Neural cell (in vitro differentiated cells): ENCODE measurements around the gene INTS14.
"Not testable (repeated sequence)": the region's sequence is repeated elsewhere in the genome, so short reads cannot be mapped to it uniquely, and the experiment has no call there.

Experiments
- EP300 ChIP-seq: fragments of 450-650 bp; conservative IDR thresholded peaks from 2 replicates; pipeline ENCODE4 v1.6.1; 2014; ENCODE audit warnings: antibody characterized with exemption, mild to moderate bottlenecking, moderate library complexity; ENCODE audit not compliant: poor library complexity, severe bottlenecking
- EZH2 ChIP-seq: fragments of 200-600, 300-800 bp; shearing (Covaris generic), sonication (generic); IDR thresholded peaks from 2 replicates; pipeline ENCODE4 v1.6.1; 2014; ENCODE audit warnings: antibody characterized with exemption, low read length, borderline replicate concordance, mild to moderate bottlenecking; ENCODE audit not compliant: insufficient read depth, poor library complexity, severe bottlenecking
- POLR2AphosphoS5 ChIP-seq: IDR thresholded peaks from 2 replicates; pipeline ENCODE4 v1.6.1; 2012
- RAD21 ChIP-seq: fragments of 450-650 bp; conservative IDR thresholded peaks from 2 replicates; pipeline ENCODE4 v1.6.1; 2014; ENCODE audit warnings: antibody characterized with exemption, mild to moderate bottlenecking, moderate library complexity
- SMC3 ChIP-seq: fragments of 450-650 bp; conservative IDR thresholded peaks from 2 replicates; pipeline ENCODE4 v1.6.1; 2014; ENCODE audit warnings: antibody characterized with exemption, mild to moderate bottlenecking, moderate library complexity; ENCODE audit not compliant: poor library complexity
- TF ChIP-seq, protein P1 (sequence below): fragments of 450-650 bp; IDR thresholded peaks from 2 replicates; pipeline ENCODE4 v1.5.1; 2014; ENCODE audit warnings: antibody characterized with exemption, mild to moderate bottlenecking, moderate library complexity; ENCODE audit not compliant: poor library complexity, severe bottlenecking
- TF ChIP-seq, protein P2 (sequence below): IDR thresholded peaks from 2 replicates; pipeline ENCODE4 v1.6.1; 2012; ENCODE audit warnings: borderline replicate concordance

DNA sequence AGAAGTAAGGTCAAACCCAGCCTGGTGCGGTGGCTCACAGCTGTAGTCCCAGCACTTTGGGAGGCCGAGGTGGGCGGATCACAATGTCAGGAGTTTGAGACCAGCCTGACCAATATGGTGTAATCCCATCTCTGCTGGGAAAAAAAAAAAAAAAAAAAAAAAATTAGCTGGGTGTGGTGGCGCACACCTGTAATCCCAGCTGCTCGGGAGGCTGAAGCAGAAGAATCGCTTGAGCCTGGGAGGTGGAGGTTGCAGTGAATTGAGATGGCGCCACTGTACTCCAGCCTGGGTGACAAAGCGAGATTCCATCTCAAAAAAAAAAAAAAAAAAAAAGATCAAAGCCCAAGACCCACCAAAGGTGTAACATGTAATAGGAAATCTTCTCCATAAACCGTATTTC lies 61.6 kb downstream of the INTS14 start:
- TF ChIP-seq, protein P1, sequence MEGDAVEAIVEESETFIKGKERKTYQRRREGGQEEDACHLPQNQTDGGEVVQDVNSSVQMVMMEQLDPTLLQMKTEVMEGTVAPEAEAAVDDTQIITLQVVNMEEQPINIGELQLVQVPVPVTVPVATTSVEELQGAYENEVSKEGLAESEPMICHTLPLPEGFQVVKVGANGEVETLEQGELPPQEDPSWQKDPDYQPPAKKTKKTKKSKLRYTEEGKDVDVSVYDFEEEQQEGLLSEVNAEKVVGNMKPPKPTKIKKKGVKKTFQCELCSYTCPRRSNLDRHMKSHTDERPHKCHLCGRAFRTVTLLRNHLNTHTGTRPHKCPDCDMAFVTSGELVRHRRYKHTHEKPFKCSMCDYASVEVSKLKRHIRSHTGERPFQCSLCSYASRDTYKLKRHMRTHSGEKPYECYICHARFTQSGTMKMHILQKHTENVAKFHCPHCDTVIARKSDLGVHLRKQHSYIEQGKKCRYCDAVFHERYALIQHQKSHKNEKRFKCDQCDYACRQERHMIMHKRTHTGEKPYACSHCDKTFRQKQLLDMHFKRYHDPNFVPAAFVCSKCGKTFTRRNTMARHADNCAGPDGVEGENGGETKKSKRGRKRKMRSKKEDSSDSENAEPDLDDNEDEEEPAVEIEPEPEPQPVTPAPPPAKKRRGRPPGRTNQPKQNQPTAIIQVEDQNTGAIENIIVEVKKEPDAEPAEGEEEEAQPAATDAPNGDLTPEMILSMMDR: not testable (repeated sequence)
- TF ChIP-seq EZH2, POLR2AphosphoS5, EP300, RAD21, SMC3: not testable (repeated sequence)
- TF ChIP-seq, protein P2, sequence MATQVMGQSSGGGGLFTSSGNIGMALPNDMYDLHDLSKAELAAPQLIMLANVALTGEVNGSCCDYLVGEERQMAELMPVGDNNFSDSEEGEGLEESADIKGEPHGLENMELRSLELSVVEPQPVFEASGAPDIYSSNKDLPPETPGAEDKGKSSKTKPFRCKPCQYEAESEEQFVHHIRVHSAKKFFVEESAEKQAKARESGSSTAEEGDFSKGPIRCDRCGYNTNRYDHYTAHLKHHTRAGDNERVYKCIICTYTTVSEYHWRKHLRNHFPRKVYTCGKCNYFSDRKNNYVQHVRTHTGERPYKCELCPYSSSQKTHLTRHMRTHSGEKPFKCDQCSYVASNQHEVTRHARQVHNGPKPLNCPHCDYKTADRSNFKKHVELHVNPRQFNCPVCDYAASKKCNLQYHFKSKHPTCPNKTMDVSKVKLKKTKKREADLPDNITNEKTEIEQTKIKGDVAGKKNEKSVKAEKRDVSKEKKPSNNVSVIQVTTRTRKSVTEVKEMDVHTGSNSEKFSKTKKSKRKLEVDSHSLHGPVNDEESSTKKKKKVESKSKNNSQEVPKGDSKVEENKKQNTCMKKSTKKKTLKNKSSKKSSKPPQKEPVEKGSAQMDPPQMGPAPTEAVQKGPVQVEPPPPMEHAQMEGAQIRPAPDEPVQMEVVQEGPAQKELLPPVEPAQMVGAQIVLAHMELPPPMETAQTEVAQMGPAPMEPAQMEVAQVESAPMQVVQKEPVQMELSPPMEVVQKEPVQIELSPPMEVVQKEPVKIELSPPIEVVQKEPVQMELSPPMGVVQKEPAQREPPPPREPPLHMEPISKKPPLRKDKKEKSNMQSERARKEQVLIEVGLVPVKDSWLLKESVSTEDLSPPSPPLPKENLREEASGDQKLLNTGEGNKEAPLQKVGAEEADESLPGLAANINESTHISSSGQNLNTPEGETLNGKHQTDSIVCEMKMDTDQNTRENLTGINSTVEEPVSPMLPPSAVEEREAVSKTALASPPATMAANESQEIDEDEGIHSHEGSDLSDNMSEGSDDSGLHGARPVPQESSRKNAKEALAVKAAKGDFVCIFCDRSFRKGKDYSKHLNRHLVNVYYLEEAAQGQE: not testable (repeated sequence)
